ENCODE results near the gene PTPRA.

Gene PTPRA

DNA sequence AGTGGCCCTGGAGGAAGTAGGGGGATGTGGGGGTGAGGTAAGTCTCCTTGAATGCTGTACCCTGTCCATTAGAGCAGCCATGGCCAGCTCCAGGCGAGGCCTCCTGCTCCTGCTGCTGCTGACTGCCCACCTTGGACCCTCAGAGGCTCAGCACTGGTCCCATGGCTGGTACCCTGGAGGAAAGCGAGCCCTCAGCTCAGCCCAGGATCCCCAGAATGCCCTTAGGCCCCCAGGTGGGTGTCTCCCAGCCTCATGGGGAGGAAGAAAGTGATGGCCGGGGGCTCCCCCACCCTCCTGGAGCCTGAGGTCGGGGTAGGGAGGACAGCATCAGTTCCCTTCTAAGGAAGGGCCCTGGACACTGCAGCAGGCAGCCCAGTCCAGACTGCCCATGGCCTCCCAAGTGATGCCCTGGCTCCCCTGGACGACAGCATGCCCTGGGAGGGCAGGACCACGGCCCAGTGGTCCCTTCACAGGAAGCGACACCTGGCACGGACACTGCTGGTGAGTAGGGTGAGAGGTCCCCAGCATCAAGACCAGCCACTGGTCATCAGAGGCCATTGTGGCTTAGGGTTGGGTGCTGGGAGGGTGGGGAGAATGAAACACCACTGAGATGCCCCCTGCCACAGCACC is 171.2 kb downstream of the PTPRA start:
- H3K27me3 ChIP-seq, result no peaks in the 10 kb centered on the region
- no peak for TF ChIP-seq CTCF (IDR thresholded peaks at IDR 0.05)
- peaks cover 18 to 20% of the 10 kb centered on the region in 2 experiments for H3K4me1 ChIP-seq (ENCODE audit: control insufficient read depth in 1 of 2, insufficient read depth in 1 of 2, low read depth in 1 of 2, low read length in 1 of 2)
- peaks cover 18% of the 10 kb centered on the region for H3K36me3 ChIP-seq
- H3K4me3 ChIP-seq (ENCODE audit: low read depth in 1 of 2, low read length in 1 of 2), result no peak overlapping the region
- H3K27ac ChIP-seq, result peak overlapping the region; percentile 87
- H3K9me3 ChIP-seq, result no peaks in the 10 kb centered on the region

DNA sequence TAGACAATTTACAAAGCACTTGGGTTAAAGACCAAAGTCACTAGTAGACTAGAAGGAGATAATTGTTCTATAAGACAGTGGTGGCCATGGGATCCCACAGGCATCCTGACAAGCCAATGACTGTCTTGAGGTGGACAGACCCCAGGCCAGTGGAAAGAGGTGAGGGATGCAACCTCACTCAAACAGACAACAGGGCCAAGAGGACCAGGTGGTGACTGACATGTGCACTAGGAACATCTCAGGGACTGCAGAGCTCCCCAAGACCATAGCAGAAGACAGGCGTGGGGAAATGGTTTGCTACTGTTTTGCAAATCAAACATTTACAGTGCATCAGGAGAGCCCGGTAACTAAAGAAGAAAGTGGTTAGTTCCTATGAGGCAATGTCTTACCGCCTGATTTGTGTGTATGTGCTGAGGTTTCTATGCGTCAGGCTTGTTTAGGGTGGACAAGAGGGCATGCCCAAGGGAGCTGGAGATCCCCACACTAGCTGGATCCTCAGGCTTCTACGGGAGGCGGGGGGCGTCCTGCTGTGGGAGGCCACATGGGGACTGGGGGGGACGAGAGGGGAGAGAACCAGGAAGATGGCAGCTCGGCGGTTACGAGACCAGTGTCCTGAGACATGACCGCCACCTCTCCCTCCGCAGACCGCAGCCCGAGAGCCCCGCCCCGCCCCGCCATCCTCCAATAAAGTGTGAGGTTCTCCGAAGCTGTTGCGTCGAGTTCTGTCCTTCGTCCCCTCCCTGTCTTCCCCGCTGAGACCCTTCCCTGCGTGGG is 171.9 kb downstream of the PTPRA start:
- Histone ChIP-seq H3K27ac (peak overlapping the region; percentile 87), H3K27me3 (no peaks in the 10 kb centered on the region)
- TF ChIP-seq CTCF (IDR thresholded peaks at IDR 0.05), result no peak

DNA sequence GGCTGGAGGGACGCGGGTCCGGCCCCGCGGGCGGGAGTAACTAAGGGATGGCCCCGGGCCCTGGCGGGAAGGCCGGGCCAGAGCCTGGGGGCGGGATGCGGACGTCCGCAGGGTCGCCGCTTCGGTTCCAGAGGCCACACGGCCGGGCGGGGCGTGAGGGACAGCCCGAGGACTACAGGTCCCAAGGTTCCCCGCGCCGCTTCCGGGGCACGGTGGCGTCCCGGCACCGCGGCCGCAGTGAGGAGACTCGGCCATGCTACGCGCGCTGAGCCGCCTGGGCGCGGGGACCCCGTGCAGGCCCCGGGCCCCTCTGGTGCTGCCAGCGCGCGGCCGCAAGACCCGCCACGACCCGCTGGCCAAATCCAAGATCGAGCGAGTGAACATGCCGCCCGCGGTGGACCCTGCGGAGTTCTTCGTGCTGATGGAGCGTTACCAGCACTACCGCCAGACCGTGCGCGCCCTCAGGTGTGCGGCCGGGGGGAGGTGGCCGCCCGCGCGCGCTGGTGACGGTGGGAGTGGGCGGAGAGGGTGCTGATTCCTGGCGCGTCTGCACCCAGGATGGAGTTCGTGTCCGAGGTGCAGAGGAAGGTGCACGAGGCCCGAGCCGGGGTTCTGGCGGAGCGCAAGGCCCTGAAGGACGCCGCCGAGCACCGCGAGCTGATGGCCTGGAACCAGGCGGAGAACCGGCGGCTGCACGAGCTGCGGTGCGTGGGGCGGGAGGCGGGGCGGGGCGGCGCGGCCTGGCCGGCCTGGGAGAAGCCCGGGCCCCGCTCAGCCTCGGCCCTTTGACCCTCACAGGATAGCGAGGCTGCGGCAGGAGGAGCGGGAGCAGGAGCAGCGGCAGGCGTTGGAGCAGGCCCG is 172.8 kb downstream of the PTPRA start, which contains the start of gene MRPS26:
Gene MRPS26, plus strand, starts transcription at position 237 of the 861 bp plus-strand sequence. Its CDS starts 17 bp downstream, at position 254.
- peak within 1 kb of the TSS; percentile 87 for H3K27ac ChIP-seq
- peak within 1 kb of the TSS; percentile 73 to 93 for H3K4me3 ChIP-seq (ENCODE audit: low read depth in 1 of 2, low read length in 1 of 2)
- no peaks in the 10 kb centered on the region for H3K9me3 ChIP-seq
- peaks cover 15% of the 10 kb centered on the region for H3K36me3 ChIP-seq
- TF ChIP-seq CTCF (IDR thresholded peaks at IDR 0.05), result no peak
- H3K4me1 ChIP-seq (ENCODE audit: control insufficient read depth in 1 of 2, insufficient read depth in 1 of 2, low read depth in 1 of 2, low read length in 1 of 2), result peaks cover 18 to 20% of the 10 kb centered on the region in 2 experiments
- no peaks in the 10 kb centered on the region for H3K27me3 ChIP-seq

More for the DNA sequence above, 171.9 kb downstream of the PTPRA start:
- Histone ChIP-seq H3K36me3 (peaks cover 18% of the 10 kb centered on the region), H3K4me3 (ENCODE audit: low read depth in 1 of 2, low read length in 1 of 2) (peak overlapping the region; percentile 73 to 93), H3K4me1 (ENCODE audit: control insufficient read depth in 1 of 2, insufficient read depth in 1 of 2, low read depth in 1 of 2, low read length in 1 of 2) (peaks cover 18 to 20% of the 10 kb centered on the region in 2 experiments), H3K9me3 (no peaks in the 10 kb centered on the region)

- no peaks in the 10 kb centered on the region for H3K9me3 ChIP-seq
- no peak for TF ChIP-seq CTCF (IDR thresholded peaks at IDR 0.05)
- H3K4me1 ChIP-seq (ENCODE audit: control insufficient read depth in 1 of 2, insufficient read depth in 1 of 2, low read depth in 1 of 2, low read length in 1 of 2), result peaks cover 18 to 20% of the 10 kb centered on the region in 2 experiments
- no peaks in the 10 kb centered on the region for H3K27me3 ChIP-seq
- H3K4me3 ChIP-seq (ENCODE audit: low read depth in 1 of 2, low read length in 1 of 2), result peak overlapping the region; percentile 73 to 93
- H3K36me3 ChIP-seq, result peaks cover 15% of the 10 kb centered on the region
- H3K27ac ChIP-seq, result no peak overlapping the region
These were observed 173.6 kb downstream of the PTPRA start for GRCh38 chr20:3046677-3047462.

Data from neutrophil (primary cell).